Endothelial cell of umbilical vein (primary cell): ENCODE measurements around the gene TMEM222. TPM values are rescaled to one million over a fixed set of nuclear protein-coding genes. Genes with fewer than 3 reads are reported as not detected.

Source experiments
- BruUV-seq: library from RNA; stranded (reverse); fragments of 400-500 nt; replicated peaks from 2 replicates; lab custom pipeline; 2021; lab: Mats Ljungman, UMichigan
- CTCF ChIA-PET: fragments of 300-600, 350-600 bp; sonication (Branson Sonifier 250); formaldehyde crosslinking; loops from one replicate; lab custom pipeline; 2021; ENCODE audit warnings: antibody characterized with exemption, inconsistent platforms; lab: Charles Lee
- POLR2A ChIA-PET: fragments of 300-600, 350-600 bp; sonication (Branson Sonifier 250); formaldehyde crosslinking; loops from one replicate; lab custom pipeline; 2021; ENCODE audit warnings: antibody characterized with exemption, inconsistent platforms; lab: Charles Lee
- DNase-seq: peaks from one replicate; pipeline ENCODE4 v3.0.0-alpha.2; 2011; ENCODE audit warnings: low read depth, low spot score
- FAIRE-seq: peaks from 2 replicates; lab custom pipeline; 2011; peaks lifted over from hg19 to GRCh38; lab: Jason Lieb, UNC
- H2AFZ ChIP-seq: 2 replicates; pipeline ENCODE4 v1.6.0; 2012; ENCODE audit warnings: low read depth, low read length, control low read depth, inconsistent platforms
- H3K27ac ChIP-seq: 2 replicates; pipeline ENCODE4 v1.5.1; 2011; ENCODE audit warnings: low read depth, mild to moderate bottlenecking, control low read depth, low read length, moderate library complexity; ENCODE audit not compliant: insufficient read depth
- H3K27me3 ChIP-seq, 2 experiments: 2 replicates each; pipeline versions ENCODE4 v1.6.0 to v1.6.1; 2011; ENCODE audit warnings: low read length in 2 of 2, mixed read lengths in 1 of 2; ENCODE audit not compliant: control insufficient read depth in 2 of 2, insufficient read depth in 2 of 2
- H3K36me3 ChIP-seq, 2 experiments: 2 replicates in 1 of 2; 3 replicates in 1 of 2; pipeline ENCODE4 v1.5.1; 2011; ENCODE audit warnings: low read length in 2 of 2, mild to moderate bottlenecking in 1 of 2, moderate library complexity in 1 of 2; ENCODE audit not compliant: control insufficient read depth in 2 of 2, insufficient read depth in 2 of 2; ENCODE audit errors: extremely low read depth in 1 of 2
- H3K4me1 ChIP-seq: 3 replicates; pipeline ENCODE4 v1.5.1; 2011; ENCODE audit warnings: mild to moderate bottlenecking, low read length; ENCODE audit not compliant: control insufficient read depth, insufficient read depth; ENCODE audit errors: extremely low read depth
- H3K4me2 ChIP-seq: 2 replicates; pipeline ENCODE4 v1.6.1; 2011; ENCODE audit warnings: low read length, control low read depth, mixed read lengths; ENCODE audit not compliant: insufficient read depth
- H3K4me3 ChIP-seq, 3 experiments: fragments of 200-600 bp in 1 of 3; sonication (generic), shearing (Covaris generic) in 1 of 3; replicated peaks in 1 of 3; 2 replicates each; pipeline ENCODE4 v1.5.1; 2011 to 2016; ENCODE audit warnings: control low read depth in 3 of 3, low read length in 3 of 3, mild to moderate bottlenecking in 2 of 3, inconsistent platforms in 1 of 3, low read depth in 1 of 3, moderate library complexity in 1 of 3; ENCODE audit not compliant: insufficient read depth in 1 of 3
- H3K79me2 ChIP-seq: 2 replicates; pipeline ENCODE4 v1.6.0; 2012; ENCODE audit warnings: low read length, inconsistent platforms; ENCODE audit not compliant: control insufficient read depth, insufficient read depth
- H3K9ac ChIP-seq: replicated peaks from 2 replicates; pipeline ENCODE3; 2011; ENCODE audit warnings: low read length, control low read depth; ENCODE audit not compliant: insufficient read depth; ENCODE audit errors: extremely low read depth
- H3K9me1 ChIP-seq: replicated peaks from 3 replicates; pipeline ENCODE4 v1.6.0; 2011; ENCODE audit warnings: mild to moderate bottlenecking, low read length; ENCODE audit not compliant: control insufficient read depth, insufficient read depth; ENCODE audit errors: extremely low read depth
- H3K9me3 ChIP-seq: replicated peaks from 2 replicates; pipeline ENCODE4 v1.5.1; 2012; ENCODE audit warnings: low read length, inconsistent platforms; ENCODE audit not compliant: control insufficient read depth, insufficient read depth
- H4K20me1 ChIP-seq: replicated peaks from 2 replicates; pipeline ENCODE3; 2011; ENCODE audit warnings: mild to moderate bottlenecking, low read length; ENCODE audit not compliant: control insufficient read depth, insufficient read depth; ENCODE audit errors: extremely low read depth
- JUN ChIP-seq: IDR thresholded peaks from 2 replicates; pipeline ENCODE4 v1.6.1; 2011; ENCODE audit warnings: borderline replicate concordance, low read depth; ENCODE audit not compliant: insufficient read length, insufficient read depth
- MAX ChIP-seq: IDR thresholded peaks from 2 replicates; pipeline ENCODE4 v1.6.1; 2011; ENCODE audit not compliant: insufficient read depth, insufficient read length
- POLR2A ChIP-seq: IDR thresholded peaks from 2 replicates; pipeline ENCODE4 v1.6.1; 2012; ENCODE audit warnings: low read depth, mild to moderate bottlenecking, control low read depth, low read length
- POLR2AphosphoS5 ChIP-seq: IDR thresholded peaks from 2 replicates; pipeline ENCODE4 v1.6.1; 2012; ENCODE audit warnings: low read depth, mild to moderate bottlenecking, control low read depth, low read length, moderate library complexity; ENCODE audit not compliant: insufficient read depth
- dilution Hi-C: fragments of 300-500 bp; cut with MboI; formaldehyde crosslinking; loops from one replicate; pipeline ENCODE4 v1.15.0; 2019; ENCODE audit warnings: low sequenced_read_pairs; ENCODE audit not compliant: extremely low pct_ligation_motif_present
- intact Hi-C: fragments of 100-400 bp; cut with micrococcal nuclease; formaldehyde crosslinking; loops from one replicate; pipeline ENCODE4 v1.10.0; 2022
- polyA plus RNA-seq, 4 experiments: library from polyadenylated mRNA; depleted of rRNA in 3 of 4; stranded (reverse) in 3 of 4; unstranded in 1 of 4; fragments of >200 nt; gene quantifications; 2 replicates each; pipeline versions ENCODE4 v1.2.1 to v1.2.3, GENCODE V29; 2011 to 2012; ENCODE audit warnings: missing spikeins in 1 of 4
- total RNA-seq: library from RNA; stranded (reverse); gene quantifications from 2 replicates; pipeline ENCODE4 v1.2.3, GENCODE V29; 2021

TMEM222 gene
- total and polyA plus RNA-seq, 2 donors (not counting 3 experiments of a cell fraction or from before 2014, with no cell fraction given) = 45.8 to 76.1 TPM

- no peaks in the 10 kb centered on the region for H3K36me3 ChIP-seq
- H3K4me3 ChIP-seq = no peak overlapping the region
- H2AFZ ChIP-seq = no peak overlapping the region
- H3K4me2 ChIP-seq = no peak overlapping the region
- no peak overlapping the region for H3K27ac ChIP-seq
- H3K27me3 ChIP-seq = no peaks in the 10 kb centered on the region
- ChIA-PET CTCF (interaction anchor here (0.6 to 6.8 kb wide), 17 partner anchors 9 to 324 kb away, joined by 3 to 57 read pairs (median 4); partner anchors contain the start of gene GPR3), POLR2A (interaction anchor here (0.7 kb wide), 1 partner anchor 24 kb away, joined by 6 read pairs; no protein-coding TSS in a partner anchor)
- BruUV-seq = no TSS peak
- no peaks in the 10 kb centered on the region for H3K9me1 ChIP-seq
- H3K9ac ChIP-seq = no peak overlapping the region
- DNase-seq = no peak
- H3K9me3 ChIP-seq = no peaks in the 10 kb centered on the region
- FAIRE-seq = no peak
- dilution Hi-C loops = no loop called here
- no peaks in the 10 kb centered on the region for H3K79me2 ChIP-seq
- no peak for TF ChIP-seq MAX
- H4K20me1 ChIP-seq = no peaks in the 10 kb centered on the region
- intact Hi-C loops = no loop called here
- H3K4me1 ChIP-seq = peaks cover 15% of the 10 kb centered on the region
Measured at GRCh38 chr1:27368869-27369582, 47.1 kb downstream of the TMEM222 start.

- TF ChIP-seq JUN (no peak), POLR2A (no peak), POLR2AphosphoS5 (no peak)
- no peaks in the 10 kb centered on the region for H3K27me3 ChIP-seq
- H3K9ac ChIP-seq = no peak overlapping the region
- no peak overlapping the region for H2AFZ ChIP-seq
- H3K9me1 ChIP-seq = no peaks in the 10 kb centered on the region
- CTCF ChIA-PET = interaction anchor here (0.9 kb wide), 1 partner anchor 19 kb away, joined by 3 read pairs; no protein-coding TSS in a partner anchor
- BruUV-seq = no TSS peak
- no peak overlapping the region for H3K4me2 ChIP-seq
- POLR2A ChIA-PET = interaction anchor here (0.6 kb wide), 1 partner anchor 47 kb away, joined by 8 read pairs; no protein-coding TSS in a partner anchor
- no peak overlapping the region for H3K4me3 ChIP-seq
- intact Hi-C loops = no loop called here
- no peaks in the 10 kb centered on the region for H3K79me2 ChIP-seq
- dilution Hi-C loops = no loop called here
- DNase-seq (no peak), FAIRE-seq (no peak)
- H3K27ac ChIP-seq = no peak overlapping the region
- no peaks in the 10 kb centered on the region for H3K9me3 ChIP-seq
- no peaks in the 10 kb centered on the region for H4K20me1 ChIP-seq
- peaks cover 1% of the 10 kb centered on the region for H3K4me1 ChIP-seq
- no peaks in the 10 kb centered on the region for H3K36me3 ChIP-seq
Measured at GRCh38 chr1:27372022-27372807, 50.3 kb downstream of the TMEM222 start.
